ENCODE results near the gene TBC1D14. TPM values are rescaled to one million over a fixed set of nuclear protein-coding genes. Genes with fewer than 3 reads are reported as not detected.
"Not testable (repeated sequence)": the region's sequence is repeated elsewhere in the genome, so short reads cannot be mapped to it uniquely, and the experiment has no call there.

The TBC1D14 gene
- total RNA-seq, 1 donor from 2014 or later = 33.2 TPM

GRCh38 chr4:6901669-6902317, 7.8 kb upstream of the TBC1D14 start:
- DNase-seq (ENCODE audit: extremely low spot score, unreplicated experiment) = no peak
- no peak overlapping the region for H3K27ac Mint-ChIP-seq (ENCODE audit: unreplicated experiment)
- H3K27me3 Mint-ChIP-seq (ENCODE audit: unreplicated experiment) = no peaks in the 10 kb centered on the region
- H3K4me3 Mint-ChIP-seq (ENCODE audit: unreplicated experiment) = no peak overlapping the region
- no peaks in the 10 kb centered on the region for H3K4me1 Mint-ChIP-seq (ENCODE audit: unreplicated experiment)
- no peak for TF ChIP-seq CTCF (IDR thresholded peaks at IDR 0.05)
- no peaks in the 10 kb centered on the region for H3K9me3 Mint-ChIP-seq (ENCODE audit: unreplicated experiment)
- no peaks in the 10 kb centered on the region for H3K36me3 Mint-ChIP-seq (ENCODE audit: unreplicated experiment)

GRCh38 chr4:6902318-6903042, 7.1 kb upstream of the TBC1D14 start:
- H3K36me3 Mint-ChIP-seq (ENCODE audit: unreplicated experiment) = no peaks in the 10 kb centered on the region
- TF ChIP-seq CTCF (IDR thresholded peaks at IDR 0.05) = no peak
- peaks cover 4% of the 10 kb centered on the region for H3K27me3 Mint-ChIP-seq (ENCODE audit: unreplicated experiment)
- no peaks in the 10 kb centered on the region for H3K9me3 Mint-ChIP-seq (ENCODE audit: unreplicated experiment)
- H3K27ac Mint-ChIP-seq (ENCODE audit: unreplicated experiment) = no peak overlapping the region
- H3K4me1 Mint-ChIP-seq (ENCODE audit: unreplicated experiment) = no peaks in the 10 kb centered on the region
- no peak for DNase-seq (ENCODE audit: extremely low spot score, unreplicated experiment)
- no peak overlapping the region for H3K4me3 Mint-ChIP-seq (ENCODE audit: unreplicated experiment)

GRCh38 chr4:6905516-6906445, 3.8 kb upstream of the TBC1D14 start:
- H3K9me3 Mint-ChIP-seq (ENCODE audit: unreplicated experiment) = no peaks in the 10 kb centered on the region
- peaks cover 4% of the 10 kb centered on the region for H3K27me3 Mint-ChIP-seq (ENCODE audit: unreplicated experiment)
- peaks cover 17% of the 10 kb centered on the region for H3K4me1 Mint-ChIP-seq (ENCODE audit: unreplicated experiment)
- no peak overlapping the region for H3K27ac Mint-ChIP-seq (ENCODE audit: unreplicated experiment)
- TF ChIP-seq CTCF (IDR thresholded peaks at IDR 0.05) = no peak
- H3K36me3 Mint-ChIP-seq (ENCODE audit: unreplicated experiment) = no peaks in the 10 kb centered on the region
- DNase-seq (ENCODE audit: extremely low spot score, unreplicated experiment) = no peak
- no peak overlapping the region for H3K4me3 Mint-ChIP-seq (ENCODE audit: unreplicated experiment)

- not testable (repeated sequence) for H3K4me3 Mint-ChIP-seq (ENCODE audit: unreplicated experiment); H3K36me3 Mint-ChIP-seq (ENCODE audit: unreplicated experiment); DNase-seq (ENCODE audit: extremely low spot score, unreplicated experiment); H3K9me3 Mint-ChIP-seq (ENCODE audit: unreplicated experiment); H3K27ac Mint-ChIP-seq (ENCODE audit: unreplicated experiment); H3K27me3 Mint-ChIP-seq (ENCODE audit: unreplicated experiment)
- peaks cover 19% of the 10 kb centered on the region for H3K4me1 Mint-ChIP-seq (ENCODE audit: unreplicated experiment)
Measured at GRCh38 chr4:6906486-6906885, 3.1 kb upstream of the TBC1D14 start.

- peak overlapping the region; percentile 16 for H3K4me3 Mint-ChIP-seq (ENCODE audit: unreplicated experiment)
- H3K27ac Mint-ChIP-seq (ENCODE audit: unreplicated experiment) = no peak overlapping the region
- DNase-seq (ENCODE audit: extremely low spot score, unreplicated experiment) = no peak
- no peaks in the 10 kb centered on the region for H3K36me3 Mint-ChIP-seq (ENCODE audit: unreplicated experiment)
- H3K4me1 Mint-ChIP-seq (ENCODE audit: unreplicated experiment) = peaks cover 21% of the 10 kb centered on the region
- H3K27me3 Mint-ChIP-seq (ENCODE audit: unreplicated experiment) = peaks cover 4% of the 10 kb centered on the region
- peak; percentile 54 for TF ChIP-seq CTCF (IDR thresholded peaks at IDR 0.05)
- H3K9me3 Mint-ChIP-seq (ENCODE audit: unreplicated experiment) = no peaks in the 10 kb centered on the region
Measured at GRCh38 chr4:6907658-6908191, 1.9 kb upstream of the TBC1D14 start.

Measured in osteocyte (in vitro differentiated cells).